ENCODE measurements around the gene SPATA22. TPM values are rescaled to one million over a fixed set of nuclear protein-coding genes. Genes with fewer than 3 reads are reported as not detected.

The SPATA22 gene
- total RNA-seq, 1 experiment from 2014 or later: not detected

GRCh38 chr17:3506054-3506453, 34.4 kb upstream of the SPATA22 start:
- intact Hi-C loops (cut with micrococcal nuclease): no loop called here
- no peak for DNase-seq
- Histone ChIP-seq H3K79me2 (ENCODE audit: low read length) (no peaks in the 10 kb centered on the region), H2AFZ (ENCODE audit: low read length) (no peak overlapping the region), H3K9ac (ENCODE audit: low read length) (no peak overlapping the region), H3K4me3 (ENCODE audit: low read length) (no peak overlapping the region), H3K4me1 (ENCODE audit: insufficient read depth, low read length) (no peaks in the 10 kb centered on the region), H4K20me1 (ENCODE audit: low read length) (no peaks in the 10 kb centered on the region), H3K27ac (ENCODE audit: low read length) (no peak overlapping the region), H3F3A (ENCODE audit: low read length, unreplicated experiment) (no peaks in the 10 kb centered on the region), H3K9me2 (replicated peaks; ENCODE audit: low read length) (no peaks in the 10 kb centered on the region), H3K27me3 (ENCODE audit: low read length) (no peaks in the 10 kb centered on the region), H3K36me3 (ENCODE audit: low read depth, low read length) (no peaks in the 10 kb centered on the region), H3K4me2 (ENCODE audit: low read length) (no peak overlapping the region), H3K9me3 (ENCODE audit: low read length) (no peaks in the 10 kb centered on the region)
- TF ChIP-seq EZH2phosphoT487 (IDR thresholded peaks at IDR 0.05; ENCODE audit: borderline replicate concordance, low read length): no peak
- TF ChIP-seq CTCF (conservative IDR thresholded peaks at IDR 0.05; ENCODE audit: low read depth, low read length): no peak
- TF ChIP-seq EZH2 (IDR thresholded peaks at IDR 0.05; ENCODE audit: low read length, unreplicated experiment): no peak
- ChIA-PET POLR2A (ENCODE audit: unreplicated experiment) (no interaction called here), CTCF (no interaction called here)
- ATAC-seq: no peak
- no TSS peak for BruUV-seq (replicated peaks)

GRCh38 chr17:3505008-3505407, 33.4 kb upstream of the SPATA22 start:
- no peaks in the 10 kb centered on the region for H3K4me1 ChIP-seq (ENCODE audit: insufficient read depth, low read length)
- no peak overlapping the region for H3K4me2 ChIP-seq (ENCODE audit: low read length)
- no peaks in the 10 kb centered on the region for H3K9me3 ChIP-seq (ENCODE audit: low read length)
- POLR2A ChIA-PET (ENCODE audit: unreplicated experiment): no interaction called here
- CTCF ChIA-PET: no interaction called here
- intact Hi-C loops (cut with micrococcal nuclease): no loop called here
- no peaks in the 10 kb centered on the region for H3F3A ChIP-seq (ENCODE audit: low read length, unreplicated experiment)
- no peak overlapping the region for H3K27ac ChIP-seq (ENCODE audit: low read length)
- no peak for TF ChIP-seq CTCF (conservative IDR thresholded peaks at IDR 0.05; ENCODE audit: low read depth, low read length)
- no peak for TF ChIP-seq EZH2phosphoT487 (IDR thresholded peaks at IDR 0.05; ENCODE audit: borderline replicate concordance, low read length)
- no peak for TF ChIP-seq EZH2 (IDR thresholded peaks at IDR 0.05; ENCODE audit: low read length, unreplicated experiment)
- no peaks in the 10 kb centered on the region for H3K79me2 ChIP-seq (ENCODE audit: low read length)
- H3K36me3 ChIP-seq (ENCODE audit: low read depth, low read length): no peaks in the 10 kb centered on the region
- no peaks in the 10 kb centered on the region for H4K20me1 ChIP-seq (ENCODE audit: low read length)
- ATAC-seq (no peak), DNase-seq (no peak)
- H3K9ac ChIP-seq (ENCODE audit: low read length): no peak overlapping the region
- H3K9me2 ChIP-seq (replicated peaks; ENCODE audit: low read length): no peaks in the 10 kb centered on the region
- BruUV-seq (replicated peaks): no TSS peak
- no peak overlapping the region for H2AFZ ChIP-seq (ENCODE audit: low read length)
- no peak overlapping the region for H3K4me3 ChIP-seq (ENCODE audit: low read length)
- no peaks in the 10 kb centered on the region for H3K27me3 ChIP-seq (ENCODE audit: low read length)

- TF ChIP-seq CTCF (conservative IDR thresholded peaks at IDR 0.05; ENCODE audit: low read depth, low read length): no peak
- TF ChIP-seq EZH2 (IDR thresholded peaks at IDR 0.05; ENCODE audit: low read length, unreplicated experiment): no peak
- DNase-seq: no peak
- Histone ChIP-seq H3K27me3 (ENCODE audit: low read length) (no peaks in the 10 kb centered on the region), H3K79me2 (ENCODE audit: low read length) (no peaks in the 10 kb centered on the region), H3K4me1 (ENCODE audit: insufficient read depth, low read length) (no peaks in the 10 kb centered on the region), H3K9me3 (ENCODE audit: low read length) (no peaks in the 10 kb centered on the region), H3K9me2 (replicated peaks; ENCODE audit: low read length) (no peaks in the 10 kb centered on the region), H3K4me2 (ENCODE audit: low read length) (no peak overlapping the region), H3K9ac (ENCODE audit: low read length) (no peak overlapping the region), H3K27ac (ENCODE audit: low read length) (no peak overlapping the region), H3F3A (ENCODE audit: low read length, unreplicated experiment) (no peaks in the 10 kb centered on the region), H2AFZ (ENCODE audit: low read length) (no peak overlapping the region), H3K36me3 (ENCODE audit: low read depth, low read length) (no peaks in the 10 kb centered on the region), H4K20me1 (ENCODE audit: low read length) (no peaks in the 10 kb centered on the region), H3K4me3 (ENCODE audit: low read length) (no peak overlapping the region)
- intact Hi-C loops (cut with micrococcal nuclease): no loop called here
- BruUV-seq (replicated peaks): no TSS peak
- POLR2A ChIA-PET (ENCODE audit: unreplicated experiment): no interaction called here
- no peak for ATAC-seq
- CTCF ChIA-PET: no interaction called here
These were observed 31.7 kb upstream of the SPATA22 start for GRCh38 chr17:3503285-3503684.
